Testis (tissue), 3 donors: ENCODE results near the gene PEX13. TPM values are rescaled to one million over a fixed set of nuclear protein-coding genes. Genes with fewer than 3 reads are reported as not detected.
A peak's percentile ranks its signal among the peaks of the same experiment; 100 is the strongest.
"Not testable (repeated sequence)": the region's sequence is repeated elsewhere in the genome, so short reads cannot be mapped to it uniquely, and the experiment has no call there.

Source experiments
- DNase-seq: peaks from one replicate; pipeline ENCODE4 v3.0.0-alpha.2; 2019
- H3K27ac ChIP-seq, 2 donors: fragments of 200-600 bp; sonication (generic); one replicate each; pipeline ENCODE4 v1.5.1; 2019
- H3K27me3 ChIP-seq: fragments of 200-600 bp; sonication (generic); one replicate; pipeline ENCODE4 v1.5.1; 2019
- H3K36me3 ChIP-seq: fragments of 200-600 bp; sonication (generic); one replicate; pipeline ENCODE4 v1.5.1; 2017; ENCODE audit warnings: low read depth; ENCODE audit errors: missing control alignments
- H3K4me1 ChIP-seq: fragments of 200-600 bp; sonication (generic); one replicate; pipeline ENCODE4 v1.5.1; 2019
- H3K4me3 ChIP-seq, 2 donors: fragments of 200-600 bp; sonication (generic); one replicate each; pipeline ENCODE4 v1.5.1; 2017 to 2019
- H3K9me3 ChIP-seq: fragments of 200-600 bp; sonication (generic); one replicate; pipeline ENCODE4 v1.5.1; 2017
- POLR2A ChIP-seq: fragments of 450-650 bp; IDR thresholded peaks from one replicate; pipeline ENCODE4 v1.6.1; 2017; ENCODE audit warnings: antibody characterized with exemption, mild to moderate bottlenecking, moderate library complexity
- WGBS, 2 donors: methylation state at CpG; one replicate each; pipeline ENCODE4 v1.1.5; 2018; 5-methylcytosine and 5-hydroxymethylcytosine counted together
- intact Hi-C: fragments of 100-400 bp; cut with DNase I; formaldehyde crosslinking; loops from one replicate; pipeline ENCODE4 v1.15.1; 2023; ENCODE audit warnings: low total_unique reads
- polyA plus RNA-seq: library from polyadenylated mRNA; stranded (reverse); fragments of 350-450 nt; fragmentation: Illumina TruSeq; extraction: RNeasy Lipid Tissue Mini Kit (QIAGEN cat#74804); gene quantifications from one replicate; pipeline ENCODE4 v1.2.3, GENCODE V29; 2014; ENCODE audit warnings: low read depth, low replicate concordance; ENCODE audit not compliant: insufficient read depth
- total RNA-seq, 2 donors: library from RNA; depleted of rRNA; stranded (reverse); fragments of >200 nt; gene quantifications; one replicate each; pipeline ENCODE4 v1.2.3, GENCODE V29; 2016
- TF ChIP-seq, protein P1 (sequence below), 3 experiments: fragments of 450-650 bp in 2 of 3; fragments of 200-600 bp in 1 of 3; sonication (generic) in 1 of 3; IDR thresholded peaks; one replicate each; pipeline ENCODE4 v1.5.1; 2016 to 2019; ENCODE audit warnings: antibody characterized with exemption in 3 of 3, mild to moderate bottlenecking in 2 of 3, moderate library complexity in 1 of 3

Gene PEX13
- total and polyA plus RNA-seq, 3 donors from 2014 or later = 34.6 to 44.3 (median 39.0) TPM

DNA sequence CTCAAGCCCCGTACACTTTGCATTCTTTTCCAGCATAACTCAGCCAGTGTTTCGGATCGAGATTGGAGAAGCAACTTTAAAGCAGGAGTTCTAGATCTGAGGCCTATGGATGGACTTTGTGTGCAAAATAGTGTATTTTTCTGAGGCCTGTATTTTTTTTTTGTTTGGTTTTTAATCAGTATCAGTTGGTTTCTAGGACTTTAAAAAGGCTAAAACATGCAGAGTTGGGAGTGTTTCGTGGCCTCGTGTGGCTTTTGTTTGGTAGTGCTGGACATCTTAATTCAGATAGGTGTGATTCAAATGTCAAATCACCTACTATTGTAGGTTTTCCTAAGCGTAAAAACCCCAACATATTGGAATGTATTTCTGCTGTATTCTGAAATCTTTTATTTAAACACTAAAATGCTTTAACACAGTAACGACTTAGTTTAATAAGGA, 817 bp downstream of the PEX13 start:
- 0 to 1% methylated on average over 7 of the region's 7 CpGs for WGBS, 2 donors
- intact Hi-C loops = no loop called here
- Histone ChIP-seq H3K27ac (peak overlapping the region; percentile 88 to 93), H3K36me3 (no peaks in the 10 kb centered on the region), H3K9me3 (no peaks in the 10 kb centered on the region), H3K27me3 (no peaks in the 10 kb centered on the region), H3K4me3 (peak overlapping the region; percentile 85 to 88), H3K4me1 (peaks cover 16% of the 10 kb centered on the region)
- no peak for TF ChIP-seq POLR2A
- TF ChIP-seq, protein P1, sequence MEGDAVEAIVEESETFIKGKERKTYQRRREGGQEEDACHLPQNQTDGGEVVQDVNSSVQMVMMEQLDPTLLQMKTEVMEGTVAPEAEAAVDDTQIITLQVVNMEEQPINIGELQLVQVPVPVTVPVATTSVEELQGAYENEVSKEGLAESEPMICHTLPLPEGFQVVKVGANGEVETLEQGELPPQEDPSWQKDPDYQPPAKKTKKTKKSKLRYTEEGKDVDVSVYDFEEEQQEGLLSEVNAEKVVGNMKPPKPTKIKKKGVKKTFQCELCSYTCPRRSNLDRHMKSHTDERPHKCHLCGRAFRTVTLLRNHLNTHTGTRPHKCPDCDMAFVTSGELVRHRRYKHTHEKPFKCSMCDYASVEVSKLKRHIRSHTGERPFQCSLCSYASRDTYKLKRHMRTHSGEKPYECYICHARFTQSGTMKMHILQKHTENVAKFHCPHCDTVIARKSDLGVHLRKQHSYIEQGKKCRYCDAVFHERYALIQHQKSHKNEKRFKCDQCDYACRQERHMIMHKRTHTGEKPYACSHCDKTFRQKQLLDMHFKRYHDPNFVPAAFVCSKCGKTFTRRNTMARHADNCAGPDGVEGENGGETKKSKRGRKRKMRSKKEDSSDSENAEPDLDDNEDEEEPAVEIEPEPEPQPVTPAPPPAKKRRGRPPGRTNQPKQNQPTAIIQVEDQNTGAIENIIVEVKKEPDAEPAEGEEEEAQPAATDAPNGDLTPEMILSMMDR (IDR thresholded peaks at IDR 0.05) = no peak
- DNase-seq = no peak

DNA sequence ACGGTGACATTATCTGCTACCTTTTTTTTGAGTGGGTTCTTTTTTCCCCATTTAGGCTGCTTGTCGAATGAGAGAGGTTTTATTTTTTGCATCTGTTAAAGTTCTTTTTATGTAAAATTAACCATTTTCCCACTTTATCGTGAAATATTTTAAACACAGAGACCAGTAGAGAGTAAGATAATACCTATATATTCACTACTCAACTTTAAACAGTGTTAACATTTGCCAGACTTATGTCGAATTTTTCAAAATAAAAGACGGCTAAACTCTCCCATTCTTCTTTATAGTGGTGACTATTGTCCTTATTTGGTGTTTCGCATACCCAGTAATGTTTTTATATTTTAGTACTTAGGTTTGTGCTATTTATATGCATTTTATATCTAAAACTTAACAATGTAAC, 1.3 kb downstream of the PEX13 start:
- H3K4me1 ChIP-seq = peaks cover 16% of the 10 kb centered on the region
- DNase-seq = no peak
- TF ChIP-seq, protein P1 (IDR thresholded peaks at IDR 0.05) = no peak
- no peak for TF ChIP-seq POLR2A

DNA sequence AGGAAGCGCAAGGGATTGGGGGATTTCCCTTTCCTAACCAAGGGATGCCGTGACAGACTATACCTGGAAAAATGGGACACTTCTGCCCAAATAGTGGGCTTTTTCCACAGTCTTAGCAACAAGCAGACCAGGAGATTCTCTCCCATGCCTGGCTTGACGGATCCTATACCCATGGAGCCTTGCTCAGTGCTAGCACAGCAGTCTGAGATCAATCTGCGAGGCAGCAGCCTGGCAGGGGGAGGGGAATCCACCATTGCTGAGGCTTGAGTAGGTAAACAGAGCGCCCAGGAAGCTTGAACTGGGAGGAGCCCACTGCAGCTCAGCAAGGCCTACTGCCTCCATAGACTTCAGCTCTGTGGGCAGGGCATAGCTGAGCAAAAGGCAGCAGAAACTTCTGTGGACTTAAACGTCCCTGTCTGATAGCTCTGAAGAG, 3.7 kb downstream of the PEX13 start:
- DNase-seq = no peak
- WGBS, 2 donors = 90 to 94% methylated on average over 6 of the region's 6 CpGs
- H3K4me3 ChIP-seq = no peak overlapping the region
- TF ChIP-seq POLR2A = no peak
- TF ChIP-seq, protein P1 (IDR thresholded peaks at IDR 0.05) = no peak
- H3K27me3 ChIP-seq = no peaks in the 10 kb centered on the region
- no peaks in the 10 kb centered on the region for H3K9me3 ChIP-seq
- no peak overlapping the region for H3K27ac ChIP-seq
- intact Hi-C loops = no loop called here
- no peaks in the 10 kb centered on the region for H3K36me3 ChIP-seq
- H3K4me1 ChIP-seq = peaks cover 10% of the 10 kb centered on the region

More for the DNA sequence above, 1.3 kb downstream of the PEX13 start:
- no peaks in the 10 kb centered on the region for H3K9me3 ChIP-seq
- H3K36me3 ChIP-seq = no peaks in the 10 kb centered on the region
- intact Hi-C loops = no loop called here
- H3K4me3 ChIP-seq = peak overlapping the region; percentile 85 to 88
- no peaks in the 10 kb centered on the region for H3K27me3 ChIP-seq
- H3K27ac ChIP-seq = peak overlapping the region in 1 of 2 donors; percentile 88
- 24 to 28% methylated on average over 6 of the region's 6 CpGs for WGBS, 2 donors

DNA sequence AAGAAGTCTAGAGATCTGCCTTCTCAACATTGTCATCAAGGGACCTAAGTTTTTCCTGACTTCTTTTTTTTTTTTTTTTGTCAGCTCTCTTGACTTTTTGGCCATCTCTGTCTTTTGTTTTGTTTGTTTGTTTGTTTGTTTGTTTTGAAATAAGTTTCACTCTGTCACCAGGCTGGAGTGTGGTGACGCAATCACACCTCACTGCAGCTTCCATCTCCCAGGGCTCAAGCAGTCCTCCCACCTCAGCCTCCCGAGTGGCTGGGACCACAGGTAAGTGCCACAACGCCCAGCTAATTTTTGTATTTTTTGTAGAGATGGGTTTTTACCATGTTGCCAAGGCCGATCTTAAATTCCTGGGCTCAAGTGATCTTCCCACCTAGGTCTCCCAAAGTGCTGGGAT, 6.2 kb downstream of the PEX13 start:
- TF ChIP-seq, protein P1 (IDR thresholded peaks at IDR 0.05) = no peak
- TF ChIP-seq POLR2A = no peak
- H3K27ac ChIP-seq = no peak overlapping the region
- 96 to 98% methylated on average over 4 of the region's 4 CpGs for WGBS, 2 donors
- peaks cover 3% of the 10 kb centered on the region for H3K4me1 ChIP-seq
- no peak for DNase-seq
- H3K9me3 ChIP-seq = no peaks in the 10 kb centered on the region
- intact Hi-C loops = no loop called here
- no peak overlapping the region for H3K4me3 ChIP-seq
- no peaks in the 10 kb centered on the region for H3K27me3 ChIP-seq
- H3K36me3 ChIP-seq = no peaks in the 10 kb centered on the region

DNA sequence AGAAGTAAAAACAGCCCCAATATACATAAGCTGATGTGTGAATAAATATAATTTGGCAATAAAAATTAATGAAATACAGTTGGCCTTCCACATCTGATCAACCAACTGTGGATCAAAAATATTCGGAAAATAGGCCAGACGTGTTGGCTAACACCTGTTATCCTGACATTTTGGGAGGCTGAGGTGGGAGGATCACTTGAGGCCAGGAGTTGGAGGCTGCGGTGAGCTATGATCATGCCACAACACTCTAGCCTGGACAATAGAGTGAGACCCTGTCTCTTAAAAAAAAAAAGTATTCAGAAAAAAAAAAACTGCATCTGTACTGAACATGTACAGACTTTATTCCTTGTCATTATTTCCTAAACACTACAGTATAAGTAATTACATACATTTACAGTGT, 12.0 kb downstream of the PEX13 start:
- TF ChIP-seq, protein P1 (IDR thresholded peaks at IDR 0.05) = no peak
- no peak for TF ChIP-seq POLR2A
- Histone ChIP-seq H3K27ac (no peak overlapping the region), H3K27me3 (no peaks in the 10 kb centered on the region), H3K36me3 (no peaks in the 10 kb centered on the region), H3K4me1 (no peaks in the 10 kb centered on the region), H3K4me3 (no peak overlapping the region), H3K9me3 (no peaks in the 10 kb centered on the region)
- 95 to 98% methylated on average over 3 of the region's 3 CpGs for WGBS, 2 donors
- intact Hi-C loops = no loop called here
- no peak for DNase-seq

DNA sequence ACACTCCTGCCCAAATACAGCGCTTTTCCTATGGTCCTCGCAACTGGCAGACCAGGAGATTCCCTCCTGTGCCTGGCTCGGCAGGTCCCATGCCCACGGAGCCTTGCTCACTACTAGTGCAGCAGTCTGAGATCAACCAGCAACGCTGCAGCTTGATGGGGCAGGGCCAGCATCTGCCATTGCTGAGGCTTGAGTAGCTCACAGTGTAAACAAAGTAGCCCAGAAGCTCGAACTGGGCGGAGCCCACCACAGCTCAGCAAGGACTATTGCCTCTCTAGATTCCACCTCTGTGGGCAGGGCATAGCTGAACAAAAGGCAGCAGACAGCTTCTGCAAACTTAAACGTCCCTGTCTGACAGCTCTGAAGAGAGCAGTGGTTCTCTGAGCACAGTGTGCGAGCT, 17.1 kb downstream of the PEX13 start:
- H3K9me3 ChIP-seq, H3K36me3 ChIP-seq, H3K27me3 ChIP-seq, H3K4me1 ChIP-seq, DNase-seq, intact Hi-C loops, H3K27ac ChIP-seq, H3K4me3 ChIP-seq: not testable (repeated sequence)
- WGBS, 2 donors = 94 to 95% methylated on average over 7 to 9 of the region's 9 CpGs

DNA sequence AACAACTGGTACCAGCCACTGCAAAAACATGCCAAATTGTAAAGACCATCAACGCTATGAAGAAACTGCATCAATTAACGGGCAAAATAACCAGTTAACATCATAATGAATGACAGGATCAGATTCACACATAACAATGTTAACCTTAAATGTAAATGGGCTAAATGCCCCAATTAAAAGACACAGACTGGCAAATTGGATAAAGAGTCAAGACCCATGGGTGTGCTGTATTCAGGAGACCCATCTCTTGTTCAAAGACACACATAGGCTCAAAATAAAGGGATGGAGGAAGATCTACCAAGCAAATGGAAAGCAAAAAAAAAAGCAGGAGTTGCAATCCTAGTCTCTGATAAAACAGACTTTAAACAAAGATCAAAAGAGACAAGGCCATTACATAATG, 19.1 kb downstream of the PEX13 start:
- H3K9me3 ChIP-seq, H3K27me3 ChIP-seq, H3K4me3 ChIP-seq, intact Hi-C loops, H3K4me1 ChIP-seq, H3K36me3 ChIP-seq, H3K27ac ChIP-seq, DNase-seq: not testable (repeated sequence)
- 93 to 96% methylated on average over 2 of the region's 2 CpGs for WGBS, 2 donors
